Epithelial cell of esophagus (primary cell): ENCODE measurements around the gene PMEPA1.

ENCODE experiments used
- DNase-seq: peaks from one replicate; pipeline ENCODE4 v3.0.0; 2010; ENCODE audit warnings: low read depth
- H3K4me3 ChIP-seq: 2 replicates; pipeline ENCODE4 v1.5.1; 2011; ENCODE audit warnings: mild to moderate bottlenecking, low read length, control low read depth
- TF ChIP-seq, protein P1 (sequence below): IDR thresholded peaks from 2 replicates; pipeline ENCODE4 v1.5.1; 2011; ENCODE audit warnings: low read depth, mild to moderate bottlenecking, low read length, control low read depth, inconsistent platforms; ENCODE audit not compliant: insufficient read depth; ENCODE audit errors: missing control alignments

The PMEPA1 gene

DNA sequence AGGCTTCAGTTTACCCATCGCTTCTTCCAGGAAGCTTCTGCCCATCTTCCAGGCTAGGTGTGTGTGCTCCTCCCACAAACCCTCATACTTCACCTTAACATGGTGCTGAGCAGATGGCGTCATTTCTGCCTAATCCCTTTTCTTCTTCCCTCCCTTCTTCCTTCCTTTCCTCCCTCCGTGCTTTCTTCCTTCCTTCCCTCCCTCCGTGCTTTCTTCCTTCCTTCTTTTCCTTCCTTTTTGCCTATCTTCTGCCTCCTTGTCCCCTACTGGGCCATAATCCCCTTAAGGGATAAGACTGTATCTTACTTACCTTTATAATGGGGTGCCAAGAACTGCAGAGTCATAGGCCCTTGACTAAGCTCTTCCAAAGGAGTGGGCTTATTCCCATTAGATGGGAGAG, 27.5 kb upstream of the PMEPA1 start:
- TF ChIP-seq, protein P1, sequence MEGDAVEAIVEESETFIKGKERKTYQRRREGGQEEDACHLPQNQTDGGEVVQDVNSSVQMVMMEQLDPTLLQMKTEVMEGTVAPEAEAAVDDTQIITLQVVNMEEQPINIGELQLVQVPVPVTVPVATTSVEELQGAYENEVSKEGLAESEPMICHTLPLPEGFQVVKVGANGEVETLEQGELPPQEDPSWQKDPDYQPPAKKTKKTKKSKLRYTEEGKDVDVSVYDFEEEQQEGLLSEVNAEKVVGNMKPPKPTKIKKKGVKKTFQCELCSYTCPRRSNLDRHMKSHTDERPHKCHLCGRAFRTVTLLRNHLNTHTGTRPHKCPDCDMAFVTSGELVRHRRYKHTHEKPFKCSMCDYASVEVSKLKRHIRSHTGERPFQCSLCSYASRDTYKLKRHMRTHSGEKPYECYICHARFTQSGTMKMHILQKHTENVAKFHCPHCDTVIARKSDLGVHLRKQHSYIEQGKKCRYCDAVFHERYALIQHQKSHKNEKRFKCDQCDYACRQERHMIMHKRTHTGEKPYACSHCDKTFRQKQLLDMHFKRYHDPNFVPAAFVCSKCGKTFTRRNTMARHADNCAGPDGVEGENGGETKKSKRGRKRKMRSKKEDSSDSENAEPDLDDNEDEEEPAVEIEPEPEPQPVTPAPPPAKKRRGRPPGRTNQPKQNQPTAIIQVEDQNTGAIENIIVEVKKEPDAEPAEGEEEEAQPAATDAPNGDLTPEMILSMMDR = no peak
- no peak for DNase-seq
- H3K4me3 ChIP-seq = no peak overlapping the region

DNA sequence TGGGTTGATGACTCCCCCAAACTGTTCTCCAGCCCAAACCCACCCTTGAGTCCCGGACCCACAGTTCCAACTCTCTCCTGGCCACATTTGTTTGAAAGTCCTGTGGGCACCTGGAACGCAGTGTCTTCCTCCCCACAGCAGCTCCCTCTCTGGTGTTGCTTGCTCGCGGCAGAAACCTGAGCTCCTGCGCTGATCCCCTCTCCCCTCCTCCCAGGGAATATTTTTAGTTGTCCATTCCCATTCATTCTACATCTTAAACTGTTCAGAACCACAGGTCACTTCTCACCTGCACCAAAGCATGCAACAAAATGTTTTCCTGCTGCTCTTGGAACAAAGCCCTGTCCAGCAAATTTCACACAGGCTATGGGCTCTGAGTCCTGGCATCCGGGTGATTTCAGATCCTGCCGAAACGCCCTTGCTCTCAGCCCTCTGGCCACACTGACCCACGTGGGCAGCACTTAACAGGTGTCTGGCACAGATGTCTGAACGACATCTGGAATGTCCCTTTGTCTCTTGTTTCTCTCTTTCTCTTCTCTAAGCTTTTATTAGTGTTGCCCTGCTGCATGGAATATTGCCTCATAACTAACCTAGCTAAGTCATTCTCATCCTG, 27.0 kb upstream of the PMEPA1 start:
- H3K4me3 ChIP-seq = no peak overlapping the region
- no peak for DNase-seq
- TF ChIP-seq, protein P1 = no peak

DNA sequence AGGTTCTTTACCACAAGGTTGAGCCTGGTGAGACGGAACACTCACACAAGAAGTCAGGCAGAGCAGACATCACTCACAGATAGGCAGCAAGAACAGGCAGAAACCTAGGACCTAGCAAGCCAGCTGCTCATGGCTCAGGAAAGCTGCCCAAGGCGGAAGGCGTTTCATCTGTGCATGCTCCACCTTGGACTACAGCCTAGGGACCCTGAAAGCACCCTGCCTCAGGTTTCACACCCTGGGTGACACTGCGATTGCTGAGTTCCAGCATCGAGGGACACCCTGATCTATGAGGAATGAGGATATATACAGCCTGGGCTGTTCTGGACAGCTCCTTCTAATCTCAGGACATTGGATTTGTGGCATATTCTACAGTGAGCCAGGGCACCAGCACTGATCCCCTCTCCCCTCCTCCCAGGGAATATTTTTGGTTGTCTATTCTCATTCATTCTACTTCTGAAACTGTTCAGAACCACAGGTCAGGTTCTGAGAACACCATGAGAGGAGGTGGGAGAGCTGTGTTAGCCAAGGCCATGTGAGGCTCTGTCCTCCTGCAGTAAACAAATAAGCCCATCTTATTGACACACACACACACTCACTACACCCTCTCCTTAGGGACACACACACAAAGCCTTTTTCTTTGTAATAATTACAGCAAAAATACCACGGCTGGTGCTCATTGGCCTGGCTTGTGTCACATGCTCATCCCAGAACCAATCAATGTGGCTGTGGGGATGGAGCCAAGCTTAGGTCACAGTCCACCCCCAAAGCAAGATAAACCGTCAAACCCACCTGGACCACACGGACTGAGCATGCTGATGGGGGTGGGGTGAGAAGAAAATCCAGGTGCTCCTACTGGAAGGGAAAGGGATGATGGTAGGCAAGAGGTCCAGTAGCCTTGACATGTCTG, 26.3 kb upstream of the PMEPA1 start:
- TF ChIP-seq, protein P1 = no peak
- H3K4me3 ChIP-seq = no peak overlapping the region
- DNase-seq = no peak

DNA sequence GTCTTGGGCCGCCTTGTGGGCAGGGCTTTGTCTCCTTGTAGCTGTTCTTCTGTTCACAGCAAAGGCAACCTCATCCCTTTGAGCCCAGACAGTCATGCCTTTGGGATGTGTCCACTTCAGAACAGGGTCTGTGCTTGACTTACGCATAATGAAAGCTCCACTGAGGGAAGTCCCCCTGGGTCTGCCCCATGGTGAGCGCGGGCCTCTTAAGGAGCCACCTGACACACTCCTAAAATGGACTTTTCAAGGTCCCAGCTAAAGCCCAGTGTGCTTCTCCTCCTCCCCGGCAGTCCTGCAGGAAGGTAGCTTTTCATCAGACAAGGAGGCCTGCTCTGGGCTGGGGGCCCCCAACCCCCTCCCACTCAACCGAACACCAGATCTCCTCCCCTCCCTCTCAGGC, 24.9 kb upstream of the PMEPA1 start:
- DNase-seq = no peak
- TF ChIP-seq, protein P1 = no peak
- no peak overlapping the region for H3K4me3 ChIP-seq

DNA sequence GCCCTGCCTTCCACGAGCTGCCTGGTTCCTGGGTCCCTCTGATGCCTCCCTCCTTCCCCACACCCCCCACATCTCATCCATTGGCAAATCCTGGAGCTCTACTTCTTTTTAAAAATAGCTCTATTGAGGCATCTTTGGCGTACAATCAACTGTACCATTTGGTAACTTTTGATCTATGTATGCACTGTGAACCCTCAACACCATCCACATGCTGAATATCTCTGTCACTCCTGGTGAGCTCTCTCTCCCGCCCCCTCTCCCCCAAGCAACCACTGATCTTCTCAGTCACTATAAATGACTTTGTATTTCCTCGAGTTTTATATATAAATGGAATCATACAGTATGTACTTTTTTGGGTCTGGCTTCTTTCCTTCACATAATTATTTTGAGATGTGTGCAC, 22.4 kb upstream of the PMEPA1 start:
- no peak for DNase-seq
- TF ChIP-seq, protein P1 = no peak
- H3K4me3 ChIP-seq = no peak overlapping the region

DNA sequence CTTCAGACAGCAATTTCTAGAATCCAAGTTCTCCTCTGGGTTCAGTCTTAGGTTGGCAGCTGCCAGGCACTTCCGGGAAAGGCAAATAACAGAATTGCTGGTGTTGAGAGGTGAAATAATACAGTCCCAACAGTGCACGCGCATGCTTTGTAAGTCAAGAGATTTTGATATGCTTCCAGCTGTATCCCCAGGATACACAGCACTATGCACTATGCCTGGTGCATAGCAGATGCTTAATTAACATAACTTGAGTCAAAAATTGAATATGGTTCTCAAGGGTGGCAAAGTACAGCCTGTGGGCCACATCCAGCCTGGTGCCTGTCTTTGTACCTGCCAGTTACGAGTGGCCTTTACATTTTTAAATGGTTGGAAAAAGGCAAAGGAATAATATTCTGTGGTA, 18.9 kb upstream of the PMEPA1 start:
- no peak for DNase-seq
- TF ChIP-seq, protein P1 = no peak
- H3K4me3 ChIP-seq = no peak overlapping the region
